Thyroid gland (tissue), 4 donors: ENCODE results near the gene LRFN4. TPM values are rescaled to one million over a fixed set of nuclear protein-coding genes. Genes with fewer than 3 reads are reported as not detected.

Source experiments
- DNase-seq, 2 donors: peaks; one replicate each; pipeline ENCODE4 v3.0.0-alpha.2; 2019
- H3K27ac ChIP-seq, 3 donors: fragments of 200-600 bp; sonication (generic); 1 replicate in 2 of 3; 2 replicates in 1 of 3; pipeline ENCODE4 v1.5.1; 2016 to 2019; ENCODE audit warnings: mild to moderate bottlenecking in 1 of 3, moderate library complexity in 1 of 3
- H3K27me3 ChIP-seq: fragments of 200-600 bp; sonication (generic); one replicate; pipeline ENCODE4 v1.5.1; 2019
- H3K36me3 ChIP-seq, 2 donors: fragments of 200-600 bp; sonication (generic); one replicate each; pipeline ENCODE4 v1.5.1; 2016 to 2019
- H3K4me1 ChIP-seq, 2 donors: fragments of 200-600 bp; sonication (generic); one replicate each; pipeline ENCODE4 v1.5.1; 2017 to 2019
- H3K4me3 ChIP-seq, 3 donors: fragments of 200-600 bp; sonication (generic); replicated peaks in 1 of 3; 1 replicate in 2 of 3; 2 replicates in 1 of 3; pipeline ENCODE4 v1.5.1; 2016; ENCODE audit warnings: mild to moderate bottlenecking in 1 of 3
- H3K9me3 ChIP-seq: fragments of 200-600 bp; sonication (generic); one replicate; pipeline ENCODE4 v1.5.1; 2017
- POLR2A ChIP-seq, 2 donors: fragments of 450-650 bp; IDR thresholded peaks; one replicate each; pipeline ENCODE4 v1.6.1; 2017; ENCODE audit warnings: antibody characterized with exemption in 2 of 2, mild to moderate bottlenecking in 2 of 2, moderate library complexity in 1 of 2
- WGBS, 2 donors: methylation state at CpG; one replicate each; pipeline ENCODE4 v1.1.5; 2017; 5-methylcytosine and 5-hydroxymethylcytosine counted together
- intact Hi-C: fragments of 100-400 bp; cut with DNase I; formaldehyde crosslinking; loops from one replicate; pipeline ENCODE4 v1.15.1; 2023
- total RNA-seq, 4 donors: library from RNA; depleted of rRNA; stranded (reverse); fragments of >200 nt; gene quantifications; one replicate each; pipeline ENCODE4 v1.2.3, GENCODE V29; 2016
- TF ChIP-seq, protein P1 (sequence below), 6 experiments: fragments of 200-600 bp in 3 of 6; fragments of 450-650 bp in 3 of 6; sonication (generic) in 3 of 6; IDR thresholded peaks; one replicate each; pipeline ENCODE4 v1.5.1; 2016 to 2019; ENCODE audit warnings: antibody characterized with exemption in 6 of 6, mild to moderate bottlenecking in 2 of 6, inconsistent platforms in 1 of 6, moderate library complexity in 1 of 6

The LRFN4 gene
- total RNA-seq, 4 donors from 2014 or later: 4.7 to 7.5 (median 5.9) TPM

DNA sequence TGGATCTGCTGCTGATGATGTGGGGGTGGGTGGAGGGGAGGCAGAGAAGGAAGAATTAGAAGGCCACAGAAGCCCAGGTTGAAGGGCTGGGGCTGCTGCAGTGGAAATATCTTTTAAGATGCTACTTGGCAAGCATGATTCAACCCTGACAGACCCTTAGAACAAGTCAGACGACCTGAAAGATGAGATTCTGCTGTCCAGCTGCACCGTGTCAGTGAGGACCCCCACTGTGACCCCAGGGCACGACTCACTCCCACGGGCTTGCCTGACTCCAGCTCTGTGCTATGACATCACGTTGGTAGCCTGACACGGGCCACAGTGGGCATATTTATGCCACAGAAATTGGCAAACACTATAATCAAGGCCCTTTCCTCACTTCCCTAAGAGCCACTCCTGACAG, 36.0 kb downstream of the LRFN4 start:
- TF ChIP-seq POLR2A (IDR thresholded peaks at IDR 0.05): no peak
- TF ChIP-seq, protein P1, sequence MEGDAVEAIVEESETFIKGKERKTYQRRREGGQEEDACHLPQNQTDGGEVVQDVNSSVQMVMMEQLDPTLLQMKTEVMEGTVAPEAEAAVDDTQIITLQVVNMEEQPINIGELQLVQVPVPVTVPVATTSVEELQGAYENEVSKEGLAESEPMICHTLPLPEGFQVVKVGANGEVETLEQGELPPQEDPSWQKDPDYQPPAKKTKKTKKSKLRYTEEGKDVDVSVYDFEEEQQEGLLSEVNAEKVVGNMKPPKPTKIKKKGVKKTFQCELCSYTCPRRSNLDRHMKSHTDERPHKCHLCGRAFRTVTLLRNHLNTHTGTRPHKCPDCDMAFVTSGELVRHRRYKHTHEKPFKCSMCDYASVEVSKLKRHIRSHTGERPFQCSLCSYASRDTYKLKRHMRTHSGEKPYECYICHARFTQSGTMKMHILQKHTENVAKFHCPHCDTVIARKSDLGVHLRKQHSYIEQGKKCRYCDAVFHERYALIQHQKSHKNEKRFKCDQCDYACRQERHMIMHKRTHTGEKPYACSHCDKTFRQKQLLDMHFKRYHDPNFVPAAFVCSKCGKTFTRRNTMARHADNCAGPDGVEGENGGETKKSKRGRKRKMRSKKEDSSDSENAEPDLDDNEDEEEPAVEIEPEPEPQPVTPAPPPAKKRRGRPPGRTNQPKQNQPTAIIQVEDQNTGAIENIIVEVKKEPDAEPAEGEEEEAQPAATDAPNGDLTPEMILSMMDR (IDR thresholded peaks at IDR 0.05): no peak
- no peaks in the 10 kb centered on the region for H3K9me3 ChIP-seq
- no peaks in the 10 kb centered on the region for H3K4me1 ChIP-seq
- WGBS, 2 donors: 65 to 70% methylated on average over 6 of the region's 6 CpGs
- no peak for DNase-seq
- H3K36me3 ChIP-seq: no peaks in the 10 kb centered on the region
- no peaks in the 10 kb centered on the region for H3K27me3 ChIP-seq
- no peak overlapping the region for H3K4me3 ChIP-seq
- H3K27ac ChIP-seq: no peak overlapping the region
- intact Hi-C loops: no loop called here

GRCh38 chr11:66894141-66894540, 37.3 kb downstream of the LRFN4 start:
- Histone ChIP-seq H3K27ac (no peak overlapping the region), H3K4me1 (no peaks in the 10 kb centered on the region), H3K27me3 (no peaks in the 10 kb centered on the region), H3K36me3 (no peaks in the 10 kb centered on the region), H3K9me3 (no peaks in the 10 kb centered on the region), H3K4me3 (no peak overlapping the region)
- WGBS, 2 donors: 86% methylated on average over 2 of the region's 2 CpGs
- intact Hi-C loops: no loop called here
- no peak for DNase-seq
- no peak for TF ChIP-seq POLR2A (IDR thresholded peaks at IDR 0.05)

GRCh38 chr11:66901964-66902390, 45.1 kb downstream of the LRFN4 start:
- Histone ChIP-seq H3K27me3 (no peaks in the 10 kb centered on the region), H3K4me1 (peaks cover 8% of the 10 kb centered on the region in 2 donors), H3K36me3 (no peaks in the 10 kb centered on the region), H3K9me3 (no peaks in the 10 kb centered on the region), H3K27ac (no peak overlapping the region), H3K4me3 (no peak overlapping the region)
- no peak for TF ChIP-seq POLR2A (IDR thresholded peaks at IDR 0.05)
- TF ChIP-seq, protein P1 (IDR thresholded peaks at IDR 0.05): no peak
- intact Hi-C loops: no loop called here
- no peak for DNase-seq
- WGBS, 2 donors: 91 to 93% methylated on average over 7 of the region's 7 CpGs

DNA sequence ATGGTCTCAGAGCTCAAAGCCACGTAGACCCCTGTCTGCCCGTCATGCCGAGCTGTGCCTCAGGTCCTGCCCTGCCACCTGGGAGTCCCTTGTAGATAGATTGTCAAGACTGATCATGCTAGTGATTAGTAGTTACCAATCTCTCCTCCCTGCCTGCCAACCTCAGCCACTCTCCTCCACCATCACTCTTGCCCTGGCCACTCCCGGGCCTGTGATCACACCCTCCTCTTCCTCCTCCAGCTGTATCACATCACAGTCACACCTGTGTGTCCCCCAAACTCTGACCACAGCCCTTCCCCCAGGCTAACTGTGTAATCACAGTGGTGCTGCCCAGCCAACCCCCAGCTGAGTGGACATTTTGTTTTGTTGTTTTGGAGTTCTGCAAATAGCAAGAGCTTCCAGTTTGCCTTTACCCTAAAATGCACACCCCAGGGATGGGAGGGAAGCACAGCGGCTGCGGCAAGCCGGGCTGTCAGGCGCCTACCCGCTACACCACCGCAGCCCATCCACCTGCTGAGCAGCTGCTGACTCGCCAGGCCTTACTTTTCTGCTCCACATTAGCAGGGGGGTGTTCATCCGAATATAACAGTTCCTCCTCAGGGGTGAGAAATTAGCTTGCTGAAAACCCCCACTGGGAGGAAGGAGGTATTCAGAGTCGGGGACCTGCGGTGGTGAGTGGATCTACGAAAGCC, 45.8 kb downstream of the LRFN4 start:
- WGBS, 2 donors: 86 to 90% methylated on average over 15 of the region's 15 CpGs
- Histone ChIP-seq H3K36me3 (no peaks in the 10 kb centered on the region), H3K4me3 (no peak overlapping the region), H3K27me3 (no peaks in the 10 kb centered on the region), H3K27ac (no peak overlapping the region), H3K9me3 (no peaks in the 10 kb centered on the region), H3K4me1 (peaks cover 8 to 9% of the 10 kb centered on the region in 2 donors)
- intact Hi-C loops: no loop called here
- no peak for DNase-seq
- TF ChIP-seq, protein P1 (IDR thresholded peaks at IDR 0.05): no peak
- TF ChIP-seq POLR2A (IDR thresholded peaks at IDR 0.05): no peak

GRCh38 chr11:66904055-66904454, 47.2 kb downstream of the LRFN4 start:
- Histone ChIP-seq H3K27me3 (no peaks in the 10 kb centered on the region), H3K4me1 (peaks cover 8 to 9% of the 10 kb centered on the region in 2 donors), H3K27ac (no peak overlapping the region), H3K36me3 (no peaks in the 10 kb centered on the region), H3K9me3 (no peaks in the 10 kb centered on the region), H3K4me3 (no peak overlapping the region)
- WGBS, 2 donors: 100% methylated on average over 3 of the region's 3 CpGs
- no peak for DNase-seq
- intact Hi-C loops: no loop called here
- TF ChIP-seq, protein P1 (IDR thresholded peaks at IDR 0.05): no peak
- TF ChIP-seq POLR2A (IDR thresholded peaks at IDR 0.05): no peak
